T-helper 22 cell (primary cell): Measurements from ENCODE around the gene RTN4R.
"Not testable (repeated sequence)": the region's sequence is repeated elsewhere in the genome, so short reads cannot be mapped to it uniquely, and the experiment has no call there.

Source experiments
- DNase-seq: peaks from one replicate; pipeline ENCODE4 v3.0.0-alpha.2; 2020; ENCODE audit warnings: low read depth

RTN4R gene

DNA sequence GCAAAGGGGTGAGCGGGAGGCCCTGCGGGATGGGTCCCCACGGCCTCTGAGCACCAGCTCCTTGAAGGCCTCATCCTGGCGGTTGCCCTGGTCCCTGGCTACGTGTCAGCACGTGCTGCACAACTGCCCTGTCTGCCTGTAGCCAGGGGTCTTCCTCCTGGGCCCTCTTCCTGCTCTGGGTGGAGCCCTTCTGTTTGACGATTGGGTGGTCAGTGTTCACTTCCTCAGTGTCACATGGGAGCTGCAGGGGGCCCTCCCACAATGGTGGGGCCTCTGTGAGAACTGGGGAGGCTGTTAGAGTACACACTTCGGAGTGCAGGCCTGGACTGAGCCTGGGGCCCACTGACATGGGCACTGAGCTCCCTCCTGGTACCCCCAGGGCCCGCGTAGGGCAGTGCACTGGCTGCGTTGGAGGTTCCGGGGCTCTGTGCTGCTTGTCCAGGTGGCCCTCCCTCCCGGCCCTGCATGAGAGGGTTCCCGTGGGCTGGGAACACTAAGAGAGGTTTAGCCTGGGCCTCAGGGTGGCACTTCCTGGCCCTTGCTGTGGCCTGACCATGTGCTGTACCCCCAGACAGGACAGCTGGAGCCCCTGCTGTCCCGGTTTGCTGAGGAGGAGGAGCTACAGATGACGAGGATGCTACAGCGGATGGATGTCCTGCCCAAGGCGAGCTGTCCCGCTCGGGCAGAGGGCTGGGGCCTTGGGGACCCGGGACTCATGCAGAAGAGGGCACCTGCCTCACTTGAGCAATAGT is 38.0 kb upstream of the RTN4R start:
- DNase-seq, result no peak

DNA sequence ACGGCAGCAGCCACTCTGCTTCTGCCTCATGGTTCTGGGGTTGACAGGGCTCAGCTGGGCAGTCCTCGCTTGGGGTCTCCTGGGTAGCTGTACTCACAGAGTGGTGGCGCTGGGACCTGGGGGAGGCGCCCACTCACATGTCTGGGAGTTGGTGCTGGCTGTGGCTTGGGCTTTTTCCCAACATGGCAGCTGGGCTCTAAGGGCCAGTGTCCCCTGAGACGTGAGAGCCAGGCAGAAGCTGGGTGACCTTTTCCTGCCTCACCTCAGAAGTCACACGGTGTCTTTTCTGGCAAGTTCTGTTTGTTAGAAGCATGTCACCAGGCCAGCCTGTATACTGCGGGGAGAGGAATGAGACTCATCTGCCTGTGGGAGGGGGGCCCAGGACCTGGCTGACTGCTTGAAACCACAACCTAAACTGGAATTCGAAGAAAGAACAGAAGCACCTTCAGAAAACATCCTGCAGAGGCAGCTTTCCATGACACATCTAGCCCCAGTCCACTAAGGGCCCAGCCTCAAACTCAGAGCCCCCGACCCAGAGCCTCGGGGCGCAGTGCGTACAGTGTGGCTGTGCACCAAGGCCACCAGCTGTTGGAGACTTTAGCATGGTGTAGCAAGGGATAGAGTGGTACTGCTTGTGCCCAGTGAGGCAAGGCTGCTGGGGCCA is 37.2 kb upstream of the RTN4R start:
- not testable (repeated sequence) for DNase-seq

DNA sequence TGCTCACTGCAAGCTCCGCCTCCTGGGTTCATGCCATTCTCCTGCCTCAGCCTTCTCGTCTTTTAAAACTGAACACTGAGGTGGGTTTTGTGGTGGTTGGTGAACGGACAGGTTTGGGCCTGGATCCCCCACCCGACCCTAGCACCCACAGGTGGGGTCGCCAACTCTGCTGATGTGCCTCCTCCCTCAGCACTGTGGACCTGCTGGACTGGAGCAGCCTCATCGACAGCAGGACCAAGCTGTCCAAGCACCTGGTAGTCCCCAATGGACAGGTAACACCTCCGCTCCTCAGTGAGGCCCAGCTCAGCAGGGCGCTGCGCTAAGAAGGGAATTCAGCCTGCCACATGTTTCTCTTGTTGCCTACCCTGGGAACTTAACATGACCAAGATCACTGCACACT is 36.5 kb upstream of the RTN4R start:
- no peak for DNase-seq

DNA sequence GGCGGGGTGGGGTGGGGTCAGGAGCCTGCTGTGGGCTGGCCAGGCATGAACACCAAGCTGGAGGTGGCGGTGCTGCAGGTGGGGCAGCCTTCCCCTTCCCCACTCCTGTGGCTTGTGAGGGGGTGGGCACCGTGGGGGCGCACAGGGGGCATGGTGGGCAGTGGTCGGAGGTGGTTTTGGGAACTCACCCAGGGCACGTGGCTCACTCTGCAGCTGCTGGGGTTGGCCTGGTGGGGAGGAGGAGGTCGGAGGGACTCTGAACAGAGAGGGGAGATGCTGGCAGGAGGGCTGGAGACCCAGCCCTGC is 35.1 kb upstream of the RTN4R start:
- DNase-seq, result not testable (repeated sequence)

DNA sequence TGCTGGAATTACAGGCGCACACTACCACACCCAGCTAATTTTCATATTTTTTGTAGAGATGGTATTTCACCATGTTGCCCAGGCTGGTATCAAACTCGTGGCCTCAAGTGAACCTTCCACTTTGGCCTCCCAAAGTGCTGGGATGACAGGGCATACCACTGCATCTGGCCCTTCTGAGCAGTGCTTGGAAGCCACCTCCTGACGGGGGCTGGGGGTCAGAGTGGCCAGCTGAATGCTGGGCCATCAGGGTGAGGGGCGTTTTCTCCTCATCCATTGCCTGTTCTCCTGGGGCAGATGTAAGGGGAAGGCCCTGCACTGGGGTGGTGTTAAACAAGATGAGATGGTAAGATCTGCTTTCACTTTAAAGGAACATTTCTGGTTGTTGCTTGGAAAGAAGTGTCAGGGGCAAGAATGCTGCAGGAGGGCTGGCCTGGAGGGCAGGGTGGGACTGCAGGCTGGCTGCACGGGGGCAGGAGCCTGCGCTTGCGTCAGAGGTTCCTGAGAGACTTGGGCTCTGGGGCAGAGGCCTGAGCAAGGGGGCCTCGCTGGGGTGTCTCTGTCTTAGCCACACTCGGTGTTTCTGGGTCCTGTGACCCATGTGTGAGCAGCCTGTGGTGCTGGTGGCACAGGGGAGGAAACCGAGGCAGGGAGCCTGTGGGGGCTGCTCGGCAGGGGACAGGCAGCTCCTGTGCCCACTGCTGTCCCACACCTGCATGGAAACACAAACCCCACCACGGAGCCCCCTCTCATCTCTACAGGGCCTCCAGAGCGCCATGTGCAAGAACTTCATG is 34.5 kb upstream of the RTN4R start:
- no peak for DNase-seq

DNA sequence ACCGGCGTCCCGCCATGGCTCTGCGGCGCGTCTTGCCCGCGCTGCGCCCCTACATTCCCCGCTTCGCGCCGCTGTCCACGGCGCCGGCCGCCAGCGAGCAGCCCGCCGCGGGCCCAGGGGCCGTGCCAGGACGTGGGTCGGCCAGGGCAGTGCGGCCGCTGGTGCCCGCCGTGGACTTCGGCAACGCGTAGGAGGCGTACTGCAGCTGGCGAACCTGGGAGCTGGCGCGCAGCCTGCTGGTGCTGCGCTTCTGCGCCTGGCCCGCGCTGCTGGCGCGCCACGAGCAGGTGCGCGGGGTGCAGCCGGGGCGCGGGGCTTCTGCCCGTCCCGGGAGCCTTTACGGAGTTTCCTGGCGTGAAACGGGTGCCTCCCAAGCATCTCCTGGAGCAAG is 31.6 kb upstream of the RTN4R start:
- no peak for DNase-seq

DNA sequence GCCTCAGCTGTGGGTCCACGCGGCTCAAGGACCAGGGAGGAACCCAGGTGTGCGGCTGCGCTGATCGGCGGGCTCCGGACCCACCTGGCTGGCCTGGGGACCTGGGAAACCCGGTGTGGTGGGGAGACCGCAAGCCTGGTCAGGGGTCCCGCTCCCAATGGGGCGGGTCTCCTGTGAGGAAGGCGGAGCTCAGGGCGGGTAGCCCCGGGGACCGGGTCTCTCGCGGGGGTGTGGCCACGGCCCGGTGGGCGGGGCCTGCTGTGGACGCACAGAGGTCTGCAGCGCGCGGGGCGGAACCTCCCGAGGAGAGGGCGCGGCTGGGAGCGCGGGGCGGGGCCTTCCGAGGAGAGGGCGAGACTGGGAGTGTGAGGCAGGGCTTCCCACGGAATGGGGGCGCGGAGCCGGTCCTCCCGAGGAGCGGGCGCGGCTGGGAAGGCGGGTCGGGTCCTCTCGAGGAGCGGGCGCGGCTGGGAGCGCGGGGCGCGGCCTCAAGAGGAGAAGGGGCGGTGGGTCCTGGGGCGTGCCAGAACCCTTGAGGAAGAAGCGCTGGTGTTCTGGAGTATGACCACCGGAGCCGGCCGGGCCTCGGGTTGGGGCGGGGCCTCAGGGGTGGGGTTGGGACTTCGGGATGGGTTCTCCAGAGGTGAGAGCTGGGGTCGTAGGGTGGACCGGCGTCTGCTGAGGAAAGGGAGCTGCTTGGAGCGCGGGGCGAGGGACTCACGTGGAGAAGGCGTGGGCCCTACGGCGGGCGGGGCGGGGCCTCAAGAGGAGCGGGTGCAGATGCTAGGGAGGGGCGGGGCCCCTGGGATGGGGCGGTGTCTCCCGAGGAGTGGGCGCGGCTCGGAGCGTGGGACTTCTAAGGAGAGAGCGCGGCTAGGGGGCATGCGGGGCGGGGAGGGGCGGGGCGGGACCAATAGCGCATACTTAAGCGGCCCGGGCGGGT is 31.0 kb upstream of the RTN4R start:
- DNase-seq, result peak; percentile 86

DNA sequence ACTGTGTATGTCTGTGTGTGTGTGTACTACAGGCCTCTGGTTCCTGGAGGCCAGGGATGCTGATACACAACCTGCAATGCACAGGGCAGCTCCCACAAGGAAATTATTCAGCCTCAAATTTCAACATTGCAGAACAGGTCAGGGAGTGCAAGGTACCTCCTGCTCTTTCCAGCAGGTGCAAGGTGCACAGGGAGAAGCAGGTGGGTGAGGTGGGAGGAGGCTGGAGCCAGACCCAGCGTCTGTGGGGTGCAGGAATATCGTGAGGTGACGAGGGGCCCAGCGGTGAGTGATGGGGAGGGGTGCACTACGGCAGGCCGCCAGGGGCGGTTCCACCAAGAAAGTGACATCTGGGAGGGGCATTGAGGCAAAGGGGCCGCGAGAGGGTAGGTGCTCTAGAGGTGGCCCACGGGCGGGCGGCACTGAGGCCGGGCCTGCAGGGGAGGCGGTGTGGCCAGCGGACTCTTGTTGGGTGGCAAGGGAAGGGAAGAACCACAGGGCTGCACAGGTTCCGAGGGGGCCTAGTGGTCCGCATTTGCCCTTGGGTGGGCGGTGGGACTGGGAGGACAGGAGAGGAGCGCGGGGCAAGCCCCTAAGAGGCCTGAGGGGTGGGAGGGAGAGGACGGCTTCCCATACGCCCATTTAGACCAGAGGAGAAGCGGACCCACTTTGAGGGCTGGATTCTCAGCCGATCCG is 30.1 kb upstream of the RTN4R start:
- DNase-seq, result no peak

DNA sequence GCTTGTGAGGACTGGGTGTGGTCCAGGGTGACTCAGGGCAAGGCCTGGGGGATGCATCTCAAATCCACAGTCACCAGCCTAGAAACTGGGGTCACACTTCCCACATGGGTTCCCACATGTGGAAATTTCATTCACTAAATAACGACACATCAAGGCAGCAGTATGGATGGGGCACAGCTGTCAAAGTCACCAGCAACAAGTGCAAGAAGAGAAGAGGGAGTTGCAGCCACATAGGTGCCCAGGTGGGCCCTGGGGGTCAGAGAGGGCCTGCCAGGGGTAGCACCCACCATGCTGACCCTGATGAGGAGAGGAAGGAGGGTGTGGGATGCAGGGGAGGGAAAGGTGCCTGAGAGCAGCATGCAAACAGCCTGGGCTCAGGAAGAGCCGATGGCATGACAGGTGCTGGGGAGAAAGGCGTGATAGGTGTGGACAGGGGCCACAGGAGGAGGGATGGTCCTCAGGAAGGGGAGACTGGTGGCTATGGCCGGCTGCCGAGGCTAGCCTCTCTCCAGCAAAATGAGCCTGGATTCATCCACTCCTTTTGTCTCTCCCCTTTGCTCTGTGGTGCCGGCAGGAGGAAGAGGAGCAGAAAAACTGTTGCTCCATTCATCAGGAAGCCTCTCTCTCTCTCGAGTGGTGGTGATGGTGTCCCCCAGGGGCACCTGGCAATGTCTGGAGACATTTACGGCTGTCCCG is 29.4 kb upstream of the RTN4R start:
- no peak for DNase-seq

DNA sequence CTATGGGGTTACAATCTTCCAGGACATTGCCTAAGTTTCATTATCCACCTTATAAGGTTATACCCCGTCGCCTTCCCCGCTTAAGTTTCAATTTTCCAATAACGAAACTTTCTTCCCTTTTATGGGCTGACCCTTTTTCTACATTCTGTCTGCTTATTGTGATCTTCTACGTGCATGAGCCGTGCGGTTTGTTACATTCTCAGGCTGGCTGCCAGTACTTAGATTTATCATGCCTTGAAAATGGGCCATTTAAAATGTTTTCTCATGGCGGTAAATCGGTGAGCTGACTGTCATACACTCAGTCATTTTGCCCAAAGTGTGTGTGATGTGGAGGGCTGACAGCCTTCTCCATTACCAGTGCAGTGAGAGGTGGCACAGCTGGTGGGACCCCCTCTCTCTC is 28.5 kb upstream of the RTN4R start:
- DNase-seq, result no peak

DNA sequence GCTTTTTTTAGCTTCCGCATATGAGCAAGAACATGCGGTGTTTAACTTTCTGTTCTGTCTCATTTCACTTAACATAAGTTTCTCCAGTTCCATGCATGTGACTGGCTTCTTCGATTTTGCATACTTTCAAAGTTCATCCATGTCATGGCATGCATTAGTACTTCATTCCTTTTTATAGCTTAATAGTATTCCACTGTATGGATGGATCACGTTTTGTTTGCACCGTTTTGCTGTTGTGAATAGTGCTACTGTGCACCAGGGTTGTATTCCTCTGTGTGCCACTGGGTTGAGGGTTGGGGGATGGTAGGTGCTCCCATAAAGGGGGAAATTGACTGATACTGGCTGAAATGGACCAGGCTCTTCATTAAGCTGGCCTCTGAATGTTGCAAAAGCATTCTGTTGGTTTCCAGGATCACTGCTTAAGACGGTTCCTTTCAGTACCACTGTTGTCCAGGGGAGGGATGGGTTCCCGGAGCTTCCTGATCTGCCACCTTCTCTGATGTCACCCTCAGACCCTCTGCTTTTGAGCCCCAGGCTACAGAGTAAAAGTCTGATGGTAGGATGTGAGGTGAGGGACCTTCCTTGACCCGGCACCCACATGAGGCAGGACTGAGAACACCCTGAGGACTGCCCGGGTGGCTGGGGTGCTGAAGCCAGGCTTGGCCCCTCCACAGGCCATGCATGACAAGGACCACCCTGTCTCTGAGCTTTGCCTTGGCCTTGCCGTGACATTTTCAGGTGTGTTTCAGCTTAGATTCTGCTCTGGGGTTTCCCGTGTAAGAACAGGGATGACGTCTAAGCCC is 27.3 kb upstream of the RTN4R start:
- no peak for DNase-seq

DNA sequence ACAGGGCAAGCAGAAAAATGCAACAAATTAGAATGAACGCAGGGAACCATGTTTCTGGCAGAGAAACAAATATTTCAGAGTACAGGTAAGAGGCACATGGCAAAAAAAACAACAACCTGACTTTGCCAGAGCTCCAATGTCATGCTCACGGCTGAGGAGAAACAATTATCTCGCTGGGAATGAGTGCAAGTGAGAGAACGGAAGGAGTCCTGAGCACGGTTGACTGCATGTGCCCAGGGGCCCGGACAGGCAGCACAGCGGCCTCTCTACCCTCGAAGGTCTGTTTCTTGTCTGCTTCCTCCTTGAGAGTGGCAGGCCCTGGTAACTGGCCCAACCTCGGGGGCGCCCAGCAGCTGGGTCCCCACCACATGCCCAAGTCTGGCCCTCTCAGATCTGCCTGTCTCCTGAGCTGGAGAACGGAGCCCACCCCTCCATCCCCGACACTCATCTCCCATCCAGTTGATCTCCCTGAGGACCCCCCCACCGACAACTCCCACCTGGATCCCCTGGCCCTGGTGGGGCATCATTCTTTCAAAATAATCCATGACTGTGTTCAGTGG is 24.6 kb upstream of the RTN4R start:
- DNase-seq, result no peak

DNA sequence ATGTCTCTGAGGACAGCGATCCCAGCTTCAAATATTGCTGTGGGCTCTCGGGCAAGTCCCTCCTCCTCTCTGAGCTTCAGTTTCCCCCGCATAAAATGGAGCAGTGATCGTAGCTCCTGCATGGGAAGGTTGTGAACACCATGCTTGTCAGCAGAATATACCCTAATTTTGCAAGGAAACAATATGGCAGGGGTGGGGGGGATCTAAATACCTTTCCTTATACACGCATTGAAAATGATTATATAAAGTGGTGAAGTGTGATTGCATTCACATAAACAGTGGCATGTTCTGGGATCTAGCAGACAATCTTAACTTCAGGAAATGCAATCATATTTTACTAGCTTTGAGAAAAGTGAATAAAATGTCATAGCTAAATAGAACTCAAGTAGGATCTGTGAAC is 24.0 kb upstream of the RTN4R start:
- DNase-seq, result no peak

DNA sequence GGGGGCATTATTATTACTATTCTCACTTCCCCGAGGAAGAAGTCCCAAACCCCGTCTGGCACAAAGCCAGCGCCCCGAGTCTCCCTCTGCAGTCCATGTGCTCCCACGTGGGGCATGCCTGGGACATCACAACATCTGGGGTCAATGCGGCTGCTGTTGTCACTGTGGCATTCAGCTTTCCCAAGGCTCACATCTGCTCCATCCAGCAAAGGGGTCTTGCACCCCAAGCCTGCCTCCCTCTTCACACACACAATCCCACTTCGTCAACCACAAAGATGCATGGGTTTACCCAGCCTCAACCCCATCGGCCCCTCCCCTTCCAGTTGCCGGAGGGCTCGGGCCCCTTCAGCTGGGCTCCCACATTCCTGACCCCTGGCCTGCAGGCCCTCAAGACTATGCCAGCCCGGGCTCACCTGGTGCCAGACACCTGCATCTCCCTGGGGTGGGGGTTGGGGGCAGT is 23.5 kb upstream of the RTN4R start:
- no peak for DNase-seq

DNA sequence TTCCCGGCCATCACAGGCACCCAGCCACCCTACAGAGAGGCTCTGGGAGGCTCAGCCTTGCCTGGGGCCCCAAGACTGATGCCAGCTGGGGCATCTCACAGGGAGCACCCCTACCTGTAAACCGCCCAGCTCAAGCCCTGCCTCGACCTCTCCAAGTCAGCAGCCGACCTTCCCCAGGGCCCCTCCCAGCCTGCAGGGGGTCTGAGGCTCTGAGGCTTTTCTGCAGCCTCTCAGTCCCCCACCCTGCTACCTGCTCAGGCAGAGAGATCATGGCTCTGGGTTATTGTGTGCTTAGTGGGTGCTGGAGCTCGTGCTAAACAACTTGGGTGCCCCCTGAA is 23.1 kb upstream of the RTN4R start:
- no peak for DNase-seq

DNA sequence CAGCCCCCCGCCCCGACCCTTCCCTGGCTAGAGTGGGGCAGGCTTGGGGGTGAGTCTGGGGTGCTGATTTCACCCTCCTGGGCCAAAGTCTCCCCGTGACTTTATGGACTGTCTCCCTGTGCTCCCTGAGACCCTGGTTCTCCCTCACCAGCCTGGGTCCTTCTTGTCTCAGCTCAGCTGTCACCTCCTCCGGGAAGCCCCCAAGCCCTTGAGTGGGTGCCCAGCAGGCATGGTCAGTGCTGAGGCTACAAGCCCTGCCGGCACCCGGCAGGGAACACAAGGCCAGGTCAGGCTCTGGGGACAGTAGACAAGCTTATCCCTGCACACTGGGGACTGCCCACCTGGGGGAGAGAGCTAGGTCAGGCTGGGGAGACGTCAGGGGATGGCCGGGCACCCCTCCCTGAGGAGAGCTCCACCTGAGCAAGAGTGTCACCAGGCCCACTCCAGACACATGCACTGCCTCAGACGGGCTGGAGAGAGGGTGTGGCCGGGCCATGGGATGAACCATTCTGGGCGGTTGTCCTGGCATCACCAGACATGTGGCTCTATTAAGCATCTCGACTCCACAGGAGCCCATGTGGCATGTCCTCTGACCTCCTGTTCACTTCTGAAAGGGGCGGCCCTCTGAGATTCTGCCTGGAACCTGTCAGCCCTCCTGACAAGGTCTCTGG is 22.6 kb upstream of the RTN4R start:
- DNase-seq, result no peak

DNA sequence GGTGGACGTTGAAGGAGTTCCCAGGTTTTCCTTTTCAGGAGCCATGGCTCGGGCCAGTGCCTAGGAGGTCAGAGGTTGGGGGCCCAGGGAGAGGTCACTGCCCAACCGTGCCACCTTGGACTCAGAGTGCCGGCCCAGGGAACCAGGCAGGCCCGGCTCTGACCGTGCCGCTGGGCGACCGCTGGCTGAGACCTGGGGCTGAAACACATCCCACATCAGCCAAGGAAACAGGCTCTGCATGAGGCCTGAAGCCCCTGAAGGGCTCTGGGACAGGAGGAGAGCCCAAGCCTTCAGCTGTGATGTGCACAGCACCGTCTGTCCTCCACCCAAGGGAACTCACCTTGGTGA is 21.9 kb upstream of the RTN4R start:
- DNase-seq, result no peak

DNA sequence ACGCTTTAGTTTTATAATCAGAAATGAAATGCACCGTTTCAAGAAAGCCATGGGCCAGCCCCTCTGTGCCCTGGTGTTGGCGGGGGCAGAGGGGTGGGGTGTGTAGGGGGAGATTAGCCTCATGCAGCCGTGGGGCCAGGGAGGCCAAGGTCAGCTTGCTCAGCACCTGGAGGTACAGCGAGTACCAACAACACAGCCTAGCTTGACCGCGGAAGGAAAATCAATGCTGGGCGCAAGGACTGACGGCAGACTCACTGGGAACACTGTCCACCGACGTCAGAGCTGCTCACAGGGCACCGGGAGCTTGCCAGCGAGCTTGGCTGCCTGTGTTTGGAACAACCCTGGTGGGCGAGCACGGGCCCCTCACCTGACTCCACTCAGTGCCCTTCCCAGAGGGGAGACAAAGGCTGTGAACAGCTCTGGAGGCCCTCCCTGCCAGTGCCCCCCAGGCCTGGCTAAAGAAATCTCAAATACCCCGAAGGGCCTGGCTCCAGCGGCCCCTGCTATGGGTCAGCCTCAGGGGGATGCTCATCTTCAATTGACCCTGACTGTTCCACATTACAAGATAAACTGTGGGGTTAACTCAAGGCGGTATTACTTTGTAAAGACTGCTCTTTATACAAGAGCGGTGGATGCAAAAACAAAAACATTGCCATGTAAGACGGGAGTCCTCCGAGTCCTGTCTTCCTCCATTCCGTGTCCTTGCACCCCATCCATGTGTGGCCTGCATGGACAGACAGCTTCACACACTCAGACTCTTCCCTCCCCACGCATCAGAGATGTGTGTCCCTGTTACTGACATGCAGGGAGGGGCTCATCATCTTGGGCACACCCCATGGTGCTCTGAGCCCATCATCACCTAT is 21.3 kb upstream of the RTN4R start:
- DNase-seq, result not testable (repeated sequence)
